HepG2 (cell line): ENCODE measurements around the gene C10orf67.

Experiments
- KLF15 ChIP-seq: sonication (generic); formaldehyde crosslinking; IDR thresholded peaks from 2 replicates; pipeline ENCODE4 v1.8.1; 2023; ENCODE audit warnings: borderline replicate concordance, mild to moderate bottlenecking, inconsistent platforms, missing genetic modification reagents, mixed read lengths
- NFAT5 ChIP-seq: sonication (generic); formaldehyde crosslinking; IDR thresholded peaks from 2 replicates; pipeline ENCODE4 v1.4.0; 2020; ENCODE audit warnings: missing genetic modification reagents
- PAX8 ChIP-seq: sonication (generic); formaldehyde crosslinking; IDR thresholded peaks from 2 replicates; pipeline ENCODE4 v1.8.0; 2022; ENCODE audit warnings: mild to moderate bottlenecking, missing genetic modification reagents, borderline replicate concordance
- SIN3A ChIP-seq: IDR thresholded peaks from 2 replicates; pipeline ENCODE4 v1.6.1; 2011; ENCODE audit warnings: low read depth, mild to moderate bottlenecking, control low read depth, low read length, borderline replicate concordance
- SP1 ChIP-seq, 2 experiments: fragments of 450-650 bp in 1 of 2; sonication (generic) in 1 of 2; formaldehyde crosslinking in 1 of 2; IDR thresholded peaks; 2 replicates each; pipeline versions ENCODE4 v1.4.0 to v1.6.1; 2016 to 2020; ENCODE audit warnings: missing genetic modification reagents in 1 of 2
- U2AF2 ChIP-seq: fragments of 200-400 bp; formaldehyde crosslinking; IDR thresholded peaks from 2 replicates; pipeline ENCODE4 v1.6.1; 2017; ENCODE audit warnings: low read depth, mild to moderate bottlenecking, low read length
- ZFP36L1 ChIP-seq: sonication (generic); formaldehyde crosslinking; IDR thresholded peaks from 2 replicates; pipeline ENCODE4 v1.8.0; 2022; ENCODE audit warnings: mild to moderate bottlenecking, missing genetic modification reagents, moderate library complexity
- ZNF251 ChIP-seq: sonication (generic); formaldehyde crosslinking; IDR thresholded peaks from 2 replicates; pipeline ENCODE4 v1.9.0; 2021; ENCODE audit warnings: mild to moderate bottlenecking, missing genetic modification reagents
- ZNF652 ChIP-seq: IDR thresholded peaks from 2 replicates; pipeline ENCODE4 v1.6.1; 2016; ENCODE audit warnings: low read depth, borderline replicate concordance
- ZNF713 ChIP-seq: sonication (generic); formaldehyde crosslinking; IDR thresholded peaks from 2 replicates; pipeline ENCODE4 v1.4.0; 2020; ENCODE audit warnings: mild to moderate bottlenecking, missing genetic modification reagents
- TF ChIP-seq, protein P1 (sequence below): sonication (generic); formaldehyde crosslinking; IDR thresholded peaks from 2 replicates; pipeline ENCODE4 v1.4.0; 2020; ENCODE audit warnings: mild to moderate bottlenecking, missing genetic modification reagents
- TF ChIP-seq, protein P2 (sequence below): sonication (generic); formaldehyde crosslinking; IDR thresholded peaks from 2 replicates; pipeline ENCODE4 v1.5.1; 2020; ENCODE audit warnings: mild to moderate bottlenecking, missing genetic modification reagents, moderate library complexity

DNA sequence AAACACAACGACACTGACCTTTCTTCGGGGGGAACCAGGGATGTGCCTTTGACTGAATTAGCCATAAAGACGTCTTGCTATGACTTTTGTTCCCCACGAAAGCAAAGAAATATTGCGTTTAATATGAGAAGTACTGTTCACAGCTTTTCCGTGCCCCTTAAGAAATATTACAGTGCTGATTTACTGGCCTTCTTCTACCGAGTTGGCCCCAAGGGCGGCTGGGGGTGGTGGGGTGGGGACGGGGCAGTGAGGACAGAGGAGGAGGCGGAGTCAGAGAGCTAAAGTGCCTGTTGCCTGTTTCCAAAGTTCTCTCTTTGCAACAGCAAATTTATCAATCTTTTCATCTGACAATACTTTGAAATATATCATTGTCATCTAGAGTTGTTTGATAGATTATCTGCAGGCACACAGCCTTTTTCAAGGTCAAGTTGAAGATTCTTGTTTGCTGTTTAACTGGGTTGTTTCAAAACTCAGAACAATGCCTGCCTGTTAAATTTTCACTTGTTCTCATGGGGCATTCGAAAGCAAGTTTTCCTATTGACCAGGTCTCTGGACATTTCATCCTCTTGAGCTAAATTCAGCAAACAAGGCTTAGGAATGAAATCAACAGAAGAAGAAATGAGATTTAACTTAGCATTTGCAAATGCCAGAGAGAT lies 143.5 kb downstream of the C10orf67 start:
- TF ChIP-seq, protein P1, sequence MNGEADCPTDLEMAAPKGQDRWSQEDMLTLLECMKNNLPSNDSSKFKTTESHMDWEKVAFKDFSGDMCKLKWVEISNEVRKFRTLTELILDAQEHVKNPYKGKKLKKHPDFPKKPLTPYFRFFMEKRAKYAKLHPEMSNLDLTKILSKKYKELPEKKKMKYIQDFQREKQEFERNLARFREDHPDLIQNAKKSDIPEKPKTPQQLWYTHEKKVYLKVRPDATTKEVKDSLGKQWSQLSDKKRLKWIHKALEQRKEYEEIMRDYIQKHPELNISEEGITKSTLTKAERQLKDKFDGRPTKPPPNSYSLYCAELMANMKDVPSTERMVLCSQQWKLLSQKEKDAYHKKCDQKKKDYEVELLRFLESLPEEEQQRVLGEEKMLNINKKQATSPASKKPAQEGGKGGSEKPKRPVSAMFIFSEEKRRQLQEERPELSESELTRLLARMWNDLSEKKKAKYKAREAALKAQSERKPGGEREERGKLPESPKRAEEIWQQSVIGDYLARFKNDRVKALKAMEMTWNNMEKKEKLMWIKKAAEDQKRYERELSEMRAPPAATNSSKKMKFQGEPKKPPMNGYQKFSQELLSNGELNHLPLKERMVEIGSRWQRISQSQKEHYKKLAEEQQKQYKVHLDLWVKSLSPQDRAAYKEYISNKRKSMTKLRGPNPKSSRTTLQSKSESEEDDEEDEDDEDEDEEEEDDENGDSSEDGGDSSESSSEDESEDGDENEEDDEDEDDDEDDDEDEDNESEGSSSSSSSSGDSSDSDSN (CRISPR knock-in tag): no peak
- TF ChIP-seq KLF15 (CRISPR knock-in tag) (no peak), SIN3A (no peak), ZNF713 (CRISPR knock-in tag) (no peak), NFAT5 (CRISPR knock-in tag) (no peak), ZNF251 (CRISPR knock-in tag) (no peak), ZFP36L1 (CRISPR knock-in tag) (no peak), U2AF2 (no peak), SP1 (IDR thresholded peaks at IDR 0.05) (no peak), SP1 (CRISPR knock-in tag; IDR thresholded peaks at IDR 0.05) (no peak), ZNF652 (CRISPR knock-in tag) (no peak), PAX8 (CRISPR knock-in tag) (no peak)
- TF ChIP-seq, protein P2, sequence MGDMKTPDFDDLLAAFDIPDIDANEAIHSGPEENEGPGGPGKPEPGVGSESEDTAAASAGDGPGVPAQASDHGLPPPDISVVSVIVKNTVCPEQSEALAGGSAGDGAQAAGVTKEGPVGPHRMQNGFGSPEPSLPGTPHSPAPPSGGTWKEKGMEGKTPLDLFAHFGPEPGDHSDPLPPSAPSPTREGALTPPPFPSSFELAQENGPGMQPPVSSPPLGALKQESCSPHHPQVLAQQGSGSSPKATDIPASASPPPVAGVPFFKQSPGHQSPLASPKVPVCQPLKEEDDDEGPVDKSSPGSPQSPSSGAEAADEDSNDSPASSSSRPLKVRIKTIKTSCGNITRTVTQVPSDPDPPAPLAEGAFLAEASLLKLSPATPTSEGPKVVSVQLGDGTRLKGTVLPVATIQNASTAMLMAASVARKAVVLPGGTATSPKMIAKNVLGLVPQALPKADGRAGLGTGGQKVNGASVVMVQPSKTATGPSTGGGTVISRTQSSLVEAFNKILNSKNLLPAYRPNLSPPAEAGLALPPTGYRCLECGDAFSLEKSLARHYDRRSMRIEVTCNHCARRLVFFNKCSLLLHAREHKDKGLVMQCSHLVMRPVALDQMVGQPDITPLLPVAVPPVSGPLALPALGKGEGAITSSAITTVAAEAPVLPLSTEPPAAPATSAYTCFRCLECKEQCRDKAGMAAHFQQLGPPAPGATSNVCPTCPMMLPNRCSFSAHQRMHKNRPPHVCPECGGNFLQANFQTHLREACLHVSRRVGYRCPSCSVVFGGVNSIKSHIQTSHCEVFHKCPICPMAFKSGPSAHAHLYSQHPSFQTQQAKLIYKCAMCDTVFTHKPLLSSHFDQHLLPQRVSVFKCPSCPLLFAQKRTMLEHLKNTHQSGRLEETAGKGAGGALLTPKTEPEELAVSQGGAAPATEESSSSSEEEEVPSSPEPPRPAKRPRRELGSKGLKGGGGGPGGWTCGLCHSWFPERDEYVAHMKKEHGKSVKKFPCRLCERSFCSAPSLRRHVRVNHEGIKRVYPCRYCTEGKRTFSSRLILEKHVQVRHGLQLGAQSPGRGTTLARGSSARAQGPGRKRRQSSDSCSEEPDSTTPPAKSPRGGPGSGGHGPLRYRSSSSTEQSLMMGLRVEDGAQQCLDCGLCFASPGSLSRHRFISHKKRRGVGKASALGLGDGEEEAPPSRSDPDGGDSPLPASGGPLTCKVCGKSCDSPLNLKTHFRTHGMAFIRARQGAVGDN: no peak
